DOHH2 (cell line): ENCODE data around the gene POLR3GL.

Source experiments
- CTCF ChIP-seq: fragments of 200-600 bp; sonication (generic); IDR thresholded peaks from one replicate; pipeline ENCODE4 v1.5.1; 2014; ENCODE audit warnings: antibody characterized with exemption, mild to moderate bottlenecking, low read depth, low read length; ENCODE audit not compliant: poor library complexity, severe bottlenecking
- EZH2phosphoT487 ChIP-seq: fragments of 200-600 bp; sonication (generic); IDR thresholded peaks from 2 replicates; pipeline ENCODE4 v1.6.1; 2017; ENCODE audit warnings: borderline replicate concordance, mild to moderate bottlenecking, antibody characterized with exemption, low read length, moderate library complexity, mixed read lengths

DNA sequence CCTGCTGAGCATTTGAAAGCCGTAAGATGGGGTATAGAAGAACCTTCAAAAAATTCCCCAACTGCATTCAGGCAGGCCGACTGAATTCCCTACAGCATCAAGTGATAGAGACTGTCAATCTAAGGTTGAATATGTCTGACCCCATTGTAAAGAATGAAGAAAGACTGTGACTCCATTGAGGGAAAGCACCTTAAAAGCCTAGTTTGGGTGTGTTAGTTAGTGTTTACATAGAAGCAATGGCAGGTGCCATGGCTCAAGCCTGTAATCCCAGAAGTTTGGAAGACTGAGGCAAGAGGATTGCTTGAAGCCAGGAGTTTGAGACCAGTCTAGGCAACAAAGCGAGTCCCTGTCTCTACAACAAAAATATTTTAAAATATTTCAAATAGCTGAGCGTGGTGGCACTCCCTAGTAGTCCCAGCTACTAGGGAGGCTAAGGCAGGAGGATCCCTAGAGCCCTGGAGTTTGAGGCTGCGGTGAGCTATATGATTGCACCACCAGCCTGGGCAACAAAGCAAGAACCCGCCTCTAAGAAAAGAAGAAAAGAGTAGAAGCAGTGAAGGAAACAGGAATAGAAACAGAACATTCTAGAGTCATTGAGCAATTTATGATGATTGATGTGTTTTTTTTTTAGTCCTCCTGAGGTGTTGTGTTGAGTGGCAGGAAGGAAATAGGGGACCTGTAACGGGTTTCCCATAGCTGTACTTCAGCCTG lies 15.4 kb downstream of the POLR3GL start:
- no peak for TF ChIP-seq CTCF
- no peak for TF ChIP-seq EZH2phosphoT487
